DMS114 treated with DMSO at 0.1 percent for 48 hours (cell line): Measurements from ENCODE around the gene ZNF484.
"Not testable (repeated sequence)": the region's sequence is repeated elsewhere in the genome, so short reads cannot be mapped to it uniquely, and the experiment has no call there.

Source experiments
- DNase-seq: peaks from one replicate; lab custom pipeline; 2025; ENCODE audit not compliant: unreplicated experiment; lab: John Stamatoyannopoulos, UW

ZNF484 gene

DNA sequence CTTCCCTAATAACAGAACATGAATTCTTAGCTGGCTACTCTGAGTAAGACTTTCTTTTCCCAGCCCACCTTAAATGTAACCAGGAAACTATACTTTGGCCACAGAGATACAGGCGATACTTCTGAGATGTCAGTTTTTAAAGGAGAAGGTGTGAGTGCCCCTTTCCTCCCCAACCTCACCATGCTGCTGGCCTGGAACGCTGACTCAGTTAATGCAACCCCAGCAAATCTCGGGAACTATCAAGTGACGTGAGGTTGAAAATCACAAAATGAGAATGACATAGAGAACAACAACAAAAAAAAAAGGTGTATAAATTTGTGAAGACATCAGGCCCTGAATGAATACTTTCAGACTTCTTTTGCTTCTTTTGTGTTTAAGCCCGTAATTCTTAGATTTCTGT, 13.7 kb downstream of the ZNF484 start:
- DNase-seq = no peak

DNA sequence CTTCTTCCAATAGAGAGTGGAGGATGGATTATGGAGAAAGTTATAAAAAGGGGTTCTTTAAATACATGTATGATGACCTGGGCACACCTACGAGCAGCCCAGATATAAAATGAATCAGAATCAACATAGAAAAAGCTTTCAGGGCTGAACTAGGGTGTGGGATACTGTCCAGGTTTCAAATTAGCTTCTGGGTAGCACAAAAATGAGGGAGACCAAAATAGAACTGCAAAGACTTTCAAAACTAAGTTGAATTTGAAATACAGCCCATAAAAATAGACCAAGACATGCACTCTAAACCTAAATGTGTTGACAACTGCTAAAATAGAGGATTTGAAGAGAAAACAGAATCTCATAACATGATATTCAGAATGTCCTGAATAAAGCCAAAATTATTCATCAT, 17.0 kb downstream of the ZNF484 start:
- no peak for DNase-seq

DNA sequence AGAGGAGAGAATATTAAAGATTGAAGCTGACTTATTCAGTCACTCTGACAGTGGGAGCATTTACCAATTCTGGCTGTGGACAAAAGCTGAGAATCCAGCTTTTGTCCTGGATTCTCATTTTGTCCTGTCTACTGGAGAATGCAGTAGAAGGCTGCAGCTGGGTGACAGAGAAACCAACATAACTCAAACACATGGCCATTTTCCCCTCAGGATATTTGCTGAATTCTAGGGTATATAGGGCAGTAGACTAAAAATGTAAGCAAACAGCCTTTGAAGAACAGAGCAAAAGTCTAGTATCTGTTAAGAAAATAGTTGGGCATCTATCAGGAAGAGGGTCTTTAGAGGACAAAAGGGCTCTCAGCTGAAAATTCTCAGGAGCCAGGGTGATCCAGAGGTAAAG, 20.6 kb downstream of the ZNF484 start:
- no peak for DNase-seq

DNA sequence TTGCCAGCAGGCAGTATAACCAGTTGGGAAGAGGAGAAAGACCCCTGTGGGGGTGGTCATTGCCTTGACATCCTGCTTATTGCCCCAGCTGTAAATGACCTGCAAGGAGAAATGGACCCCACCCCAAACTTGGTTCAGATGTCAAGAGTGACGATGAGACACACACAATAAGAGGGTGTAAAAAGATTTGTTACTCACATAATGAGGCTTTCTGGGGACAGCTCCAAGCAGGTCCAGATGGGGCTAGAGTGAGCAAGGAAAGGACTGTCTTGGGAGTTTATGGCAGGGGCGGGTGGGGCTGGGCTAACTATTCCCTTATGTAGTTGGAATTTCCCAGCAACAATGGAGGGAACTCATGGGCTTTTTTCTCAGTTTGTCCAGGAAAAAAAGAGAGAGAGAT, 24.1 kb downstream of the ZNF484 start:
- DNase-seq = no peak

DNA sequence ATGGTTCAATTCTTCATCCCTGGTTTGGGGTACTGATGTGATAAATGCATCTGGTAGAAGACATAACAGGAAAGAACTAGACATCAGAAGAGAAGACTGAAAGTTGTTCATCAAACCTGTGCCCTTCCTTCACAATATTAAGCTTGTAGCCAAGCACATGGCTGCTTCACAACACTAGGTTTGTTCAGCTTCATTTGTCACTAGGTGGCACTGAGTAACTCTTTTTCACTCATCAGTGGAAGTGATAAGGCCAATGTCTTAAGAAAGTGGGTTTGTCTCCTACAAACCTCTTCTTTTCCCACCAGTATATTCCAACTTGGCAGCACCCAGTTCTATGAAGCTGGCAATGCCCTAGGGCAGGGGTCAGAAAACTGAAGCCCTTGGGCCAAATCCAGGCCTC, 26.9 kb downstream of the ZNF484 start:
- no peak for DNase-seq

DNA sequence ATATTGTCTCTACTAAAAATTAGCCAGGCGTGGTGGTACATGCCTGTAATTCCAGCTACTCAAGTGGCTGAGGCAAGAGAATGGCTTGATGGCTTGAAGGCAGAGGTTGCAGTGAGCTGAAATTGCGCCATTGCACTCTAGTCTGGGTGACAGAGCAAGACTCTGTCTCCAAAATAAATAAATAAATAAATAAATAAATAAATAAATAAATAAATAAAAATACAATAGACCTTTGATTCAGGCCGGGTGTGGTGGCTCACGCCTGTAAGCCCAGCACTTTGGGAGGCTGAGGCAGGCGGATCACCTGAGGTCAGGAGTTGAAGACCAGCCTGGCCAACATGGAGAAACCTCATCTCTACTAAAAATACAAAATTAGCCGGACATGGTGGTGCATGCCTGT, 29.1 kb downstream of the ZNF484 start:
- DNase-seq = not testable (repeated sequence)

DNA sequence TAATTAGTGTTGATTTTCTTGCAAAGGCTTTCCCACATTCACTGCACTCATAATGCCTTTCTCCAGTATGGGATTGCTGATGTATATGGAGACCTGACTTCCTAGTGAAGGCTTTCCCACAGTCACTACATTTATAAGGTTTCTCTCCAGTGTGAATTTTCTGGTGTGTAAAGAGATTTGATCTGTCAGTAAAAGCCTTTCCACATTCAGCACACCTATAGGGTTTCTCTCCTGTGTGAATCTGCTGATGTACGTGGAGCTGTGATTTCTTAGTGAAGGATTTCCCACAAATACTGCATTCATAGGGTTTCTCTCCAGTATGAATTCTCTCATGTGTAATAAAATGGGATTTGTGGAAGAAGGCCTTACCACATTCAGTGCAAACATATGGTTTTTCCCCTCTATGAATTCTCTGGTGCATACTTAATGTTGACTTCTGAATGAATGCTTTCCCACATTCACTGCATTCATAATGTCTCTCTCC, 31.1 kb downstream of the ZNF484 start:
- DNase-seq = no peak

DNA sequence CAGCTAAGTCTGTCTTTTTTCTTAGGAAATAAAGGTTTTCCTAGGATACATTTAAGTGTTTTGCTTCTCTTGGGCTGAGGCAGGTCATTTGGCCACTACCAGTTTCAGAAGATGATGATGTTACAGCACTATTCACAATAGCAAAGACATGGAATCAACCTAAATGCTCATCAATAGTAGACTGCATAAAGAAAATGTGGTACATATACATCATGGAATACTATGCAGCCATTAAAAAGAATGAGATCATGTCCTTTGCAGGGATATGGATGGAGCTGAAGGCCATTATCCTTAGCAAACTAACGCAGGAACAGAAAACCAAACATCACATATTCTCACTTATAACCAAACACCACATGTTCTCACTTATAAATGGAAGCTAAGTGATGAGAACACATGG, 39.4 kb downstream of the ZNF484 start:
- DNase-seq = not testable (repeated sequence)

DNA sequence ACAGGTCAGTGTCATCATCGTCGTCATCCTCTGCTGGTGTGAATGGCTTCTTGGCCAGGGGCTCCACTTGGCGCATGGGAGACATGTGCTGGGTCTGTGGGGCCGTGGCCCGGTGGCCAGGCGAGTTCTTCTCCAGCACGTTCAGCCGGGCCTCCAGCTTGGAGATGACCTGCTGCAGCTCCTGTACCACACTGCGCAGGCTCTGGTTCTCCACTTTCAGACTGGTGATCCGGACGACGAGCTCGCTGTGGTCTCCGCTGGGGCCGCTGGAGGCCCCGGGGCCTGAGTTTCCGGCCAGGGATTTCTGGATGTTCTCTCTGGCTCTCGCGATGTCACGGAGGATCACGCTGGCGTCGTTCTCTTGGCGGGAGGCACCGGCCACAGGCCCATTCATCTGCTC, 40.6 kb downstream of the ZNF484 start:
- DNase-seq = no peak

DNA sequence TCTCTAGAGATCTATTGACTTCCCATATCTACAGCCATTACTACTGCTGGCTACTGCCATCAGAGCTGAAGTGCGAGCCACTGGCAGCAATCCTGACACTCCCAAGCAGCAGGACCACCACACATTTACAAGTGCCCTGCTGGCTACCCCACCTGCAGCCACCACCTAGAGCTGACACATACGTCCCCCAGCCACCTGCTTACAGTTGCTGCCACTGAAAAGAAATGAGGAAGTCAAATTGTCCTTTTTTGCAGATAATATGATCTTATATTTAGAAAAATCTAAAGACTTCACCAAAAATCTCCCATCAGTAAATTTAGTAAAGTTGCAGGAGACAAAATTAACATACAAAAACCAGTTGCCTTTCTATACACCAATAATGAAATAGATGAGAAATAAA, 48.4 kb downstream of the ZNF484 start:
- no peak for DNase-seq

DNA sequence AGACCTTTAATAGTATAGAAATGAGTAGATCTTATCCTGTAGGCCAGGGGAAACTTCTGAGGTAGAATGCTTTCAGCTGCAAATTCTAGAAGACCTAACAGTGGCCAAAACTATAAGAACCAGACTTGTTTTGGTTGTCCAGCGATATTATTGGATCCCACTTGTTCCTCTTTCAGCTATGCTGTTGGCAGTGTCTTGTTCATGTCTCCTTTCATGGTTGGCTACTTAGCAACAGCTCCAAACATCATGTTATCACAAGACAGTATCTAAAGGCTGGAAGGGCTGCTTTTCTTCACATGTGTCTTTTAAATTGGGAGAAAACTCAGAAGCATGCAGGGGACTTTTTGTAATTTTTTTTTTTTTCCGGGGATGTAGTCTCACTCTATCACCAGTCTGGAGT, 52.8 kb downstream of the ZNF484 start:
- not testable (repeated sequence) for DNase-seq

DNA sequence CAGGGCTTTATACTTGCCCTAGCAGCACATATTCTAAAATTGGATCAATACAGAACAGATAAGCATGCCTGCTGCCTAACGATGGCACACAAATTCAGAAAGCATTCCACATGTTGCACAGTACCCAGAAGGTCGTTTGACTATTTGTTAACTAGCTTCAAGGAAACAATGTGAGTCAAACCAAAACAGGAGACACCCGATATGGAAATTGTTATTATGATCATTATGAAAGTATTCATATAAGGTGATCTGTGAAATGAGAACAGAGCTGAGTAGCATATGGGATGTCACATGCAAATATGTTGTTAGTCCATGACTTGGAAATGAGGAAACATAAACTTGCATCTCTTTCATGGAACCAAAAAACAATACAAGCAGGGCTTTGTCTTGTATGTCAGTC, 56.9 kb downstream of the ZNF484 start:
- DNase-seq = no peak

DNA sequence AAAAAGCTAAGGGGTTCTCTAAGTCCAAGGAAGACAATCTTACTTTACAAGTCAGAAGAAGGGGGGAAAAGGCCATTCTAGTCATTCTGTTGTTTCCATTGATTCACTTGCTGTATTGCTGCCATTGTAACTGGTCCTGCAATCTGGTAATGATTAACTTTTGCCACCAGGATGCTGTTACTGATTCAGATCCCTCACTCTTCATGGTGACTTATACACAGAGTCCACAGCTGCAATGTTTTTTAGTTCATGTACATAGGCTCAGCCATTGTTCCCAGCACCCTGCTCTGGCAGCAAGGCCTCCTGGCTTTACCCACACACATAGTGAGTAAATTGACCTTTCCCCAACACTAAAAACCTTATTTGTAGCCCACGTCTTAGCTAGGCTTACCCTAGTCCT, 57.9 kb downstream of the ZNF484 start:
- DNase-seq = not testable (repeated sequence)

DNA sequence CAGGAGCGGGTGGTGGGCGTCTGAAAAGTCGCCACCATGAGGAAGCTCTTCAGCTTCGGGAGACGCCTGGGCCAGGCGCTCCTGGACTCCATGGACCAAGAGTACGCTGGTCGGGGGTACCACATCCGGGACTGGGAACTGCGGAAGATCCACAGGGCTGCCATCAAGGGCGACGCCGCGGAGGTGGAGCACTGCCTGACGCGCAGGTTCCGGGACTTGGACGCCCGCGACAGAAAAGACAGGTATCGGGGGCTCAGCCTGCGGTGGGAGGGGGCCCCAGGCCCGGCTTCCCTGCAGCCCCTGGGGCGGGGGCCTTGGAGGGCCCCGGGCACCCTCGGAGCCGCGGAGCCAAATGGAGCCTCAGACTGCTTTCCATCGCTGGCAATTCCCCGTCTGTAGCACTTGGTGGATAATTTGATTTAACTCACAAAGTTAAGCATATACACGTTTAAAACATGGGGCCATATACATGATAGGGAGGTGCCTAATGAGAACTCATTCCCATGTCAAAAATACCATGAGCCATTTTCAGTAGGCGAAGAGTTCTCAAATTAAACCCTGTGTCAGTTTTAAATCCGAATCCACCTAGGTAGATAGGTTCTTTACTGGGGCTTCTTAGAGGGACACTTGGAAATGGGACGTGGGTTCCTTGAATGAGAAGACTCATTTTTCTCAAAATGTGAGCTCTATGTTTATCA, 68.1 kb downstream of the ZNF484 start:
- DNase-seq = not testable (repeated sequence)

DNA sequence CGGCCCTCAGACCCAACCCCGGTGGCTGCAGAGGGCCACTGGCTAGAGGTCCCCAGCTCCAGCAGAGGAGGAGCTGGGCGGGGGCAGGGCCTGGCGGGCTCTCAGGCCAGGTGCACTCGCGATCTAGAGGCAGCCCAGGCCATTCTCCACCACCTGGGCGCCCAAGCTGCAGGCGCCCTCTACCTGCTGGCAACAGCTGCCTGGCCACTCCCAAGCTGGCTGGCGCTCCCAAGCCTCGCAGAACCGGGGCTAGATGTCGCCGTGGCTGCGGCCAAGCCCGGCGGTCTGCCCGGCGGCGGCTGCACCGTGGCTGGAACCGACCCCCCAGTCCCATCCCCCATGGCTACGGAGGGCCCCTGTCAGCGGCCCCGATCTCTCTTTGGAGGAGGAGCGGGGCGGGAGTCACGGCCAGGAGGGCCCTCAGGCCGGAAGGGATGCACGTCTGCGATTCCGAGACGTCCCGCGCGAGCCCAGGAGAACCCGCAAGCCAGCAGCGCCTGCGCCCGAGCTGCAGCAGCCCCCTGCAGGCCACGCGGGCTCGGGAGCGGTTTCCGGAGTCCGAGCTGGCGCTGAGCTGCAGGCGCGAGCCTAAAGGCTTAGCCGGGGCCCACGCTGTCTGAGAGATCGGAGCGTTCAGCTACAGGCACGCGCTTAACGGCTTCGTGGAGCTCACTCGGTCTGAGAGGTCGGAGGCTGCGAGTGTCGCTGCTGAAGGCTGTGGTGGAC, 68.9 kb downstream of the ZNF484 start:
- DNase-seq = peak; percentile 16

DNA sequence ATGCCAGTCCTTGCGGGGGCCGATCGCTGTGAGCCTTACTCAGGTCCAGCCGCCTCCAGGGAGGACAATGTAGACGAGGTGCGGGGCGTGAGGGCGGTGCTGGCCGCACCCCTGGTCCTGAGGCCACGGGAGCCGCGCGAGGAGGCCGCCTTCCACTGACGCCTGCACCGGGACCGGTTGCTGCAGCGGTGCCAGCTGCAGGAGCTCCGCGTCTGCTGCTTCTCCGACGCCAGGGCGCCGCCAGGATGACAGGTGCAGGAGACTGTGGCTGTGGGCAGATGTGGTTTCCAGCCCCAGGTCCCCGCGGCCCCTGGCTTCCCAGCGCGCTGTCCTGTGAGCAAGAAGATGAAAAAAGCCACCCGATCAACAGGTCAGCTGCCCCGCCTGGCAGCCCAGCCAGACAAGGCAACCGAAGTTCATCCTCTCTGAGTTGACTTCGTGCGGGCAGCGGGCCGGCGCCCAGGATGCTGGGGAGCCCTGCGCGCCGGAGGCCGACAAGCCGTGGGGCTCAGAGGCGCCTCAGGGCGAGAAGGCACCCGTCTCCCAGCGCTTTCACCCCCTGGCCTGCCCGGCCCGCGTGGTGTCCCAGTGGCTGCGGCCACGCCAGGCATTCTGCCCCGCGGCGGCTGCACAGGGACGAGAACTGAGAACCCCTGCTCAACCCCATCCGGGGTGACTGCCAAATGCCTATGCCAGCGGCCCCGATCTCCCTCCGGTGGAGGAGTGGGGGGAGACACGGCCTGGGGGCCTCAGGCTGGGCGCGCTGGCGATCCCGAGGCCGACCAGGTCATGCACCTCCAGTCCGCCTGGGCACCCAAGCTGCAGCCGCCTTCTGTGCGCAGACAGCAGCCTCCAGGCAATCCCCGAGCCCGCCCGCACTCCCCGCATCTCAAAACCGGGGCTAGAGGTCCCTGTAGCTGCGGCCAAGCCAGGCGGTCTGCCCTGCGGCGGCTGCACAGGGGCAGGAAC, 69.8 kb downstream of the ZNF484 start:
- no peak for DNase-seq

DNA sequence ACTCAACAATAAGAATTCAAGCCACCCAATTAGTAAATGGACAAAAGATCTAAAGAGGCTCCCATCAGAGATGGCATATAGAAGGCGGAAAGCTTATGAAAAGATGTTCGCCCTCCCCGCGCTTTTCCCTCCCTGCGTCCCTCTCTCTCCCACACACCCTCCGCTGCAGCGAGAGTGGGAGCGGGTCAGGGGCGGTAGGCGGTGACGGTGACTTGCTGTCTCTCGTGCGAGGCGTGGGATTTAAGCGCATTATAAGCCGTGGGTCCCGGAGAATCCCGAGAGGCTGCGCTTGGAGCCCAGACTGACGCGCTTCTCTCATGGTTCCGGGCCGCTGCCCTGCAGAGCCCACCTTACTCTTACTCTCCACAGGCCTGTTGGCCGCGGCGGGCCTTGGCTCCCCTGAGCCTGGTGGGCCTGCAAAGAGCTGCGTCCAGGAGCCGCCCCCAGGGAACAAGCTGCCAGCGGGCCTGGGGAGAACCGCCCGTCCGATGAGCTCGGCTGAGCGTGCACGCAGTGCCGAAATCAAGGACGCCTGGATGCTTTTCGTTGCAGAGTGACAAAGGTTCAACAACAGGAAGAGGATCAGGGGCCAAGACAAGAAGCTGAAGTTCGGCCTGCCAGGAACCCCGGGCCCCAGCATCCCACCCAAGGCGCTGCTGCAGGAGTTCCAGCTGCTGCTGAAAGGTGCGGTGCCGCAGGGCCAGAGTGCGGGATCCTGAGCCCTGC, 70.6 kb downstream of the ZNF484 start:
- no peak for DNase-seq

DNA sequence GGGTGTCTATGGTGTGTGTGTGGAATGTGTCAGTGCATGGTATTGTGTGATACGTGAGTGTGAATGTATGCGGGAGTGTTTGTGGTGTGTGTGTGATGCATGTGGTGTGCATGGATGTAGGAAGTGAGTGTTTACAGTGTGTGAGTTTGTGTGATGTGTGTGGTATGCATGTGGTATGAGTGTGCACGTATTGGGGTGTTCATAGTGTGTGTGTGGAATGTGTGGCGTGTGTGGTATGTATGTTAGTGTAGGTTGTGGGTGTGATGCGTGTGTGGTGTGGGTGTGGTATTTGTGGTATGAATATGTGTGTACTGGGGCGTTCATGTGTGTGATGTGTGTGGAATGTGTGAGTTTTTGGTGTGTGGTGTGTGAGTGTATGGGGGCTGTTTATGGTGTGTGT, 73.1 kb downstream of the ZNF484 start:
- no peak for DNase-seq

DNA sequence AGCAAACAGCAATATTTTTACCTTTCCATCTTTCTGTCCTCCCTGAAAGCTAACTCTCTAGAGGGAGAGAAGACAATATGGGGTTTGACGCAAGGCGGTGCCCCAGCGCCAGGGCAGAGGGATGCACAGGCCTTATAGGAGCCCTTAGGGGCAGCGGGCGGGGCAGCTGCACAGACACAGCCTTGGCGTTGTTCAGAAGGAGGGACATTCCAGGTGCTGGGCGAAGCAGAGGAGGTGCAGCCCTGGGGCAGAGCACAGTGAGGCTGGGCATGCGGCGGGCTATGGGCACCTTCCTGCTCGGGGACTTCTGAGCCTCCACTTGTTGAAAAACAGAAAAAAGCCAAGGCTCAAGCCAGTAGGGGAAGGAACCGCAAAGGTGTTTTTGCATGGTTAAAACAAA, 79.5 kb downstream of the ZNF484 start:
- no peak for DNase-seq

DNA sequence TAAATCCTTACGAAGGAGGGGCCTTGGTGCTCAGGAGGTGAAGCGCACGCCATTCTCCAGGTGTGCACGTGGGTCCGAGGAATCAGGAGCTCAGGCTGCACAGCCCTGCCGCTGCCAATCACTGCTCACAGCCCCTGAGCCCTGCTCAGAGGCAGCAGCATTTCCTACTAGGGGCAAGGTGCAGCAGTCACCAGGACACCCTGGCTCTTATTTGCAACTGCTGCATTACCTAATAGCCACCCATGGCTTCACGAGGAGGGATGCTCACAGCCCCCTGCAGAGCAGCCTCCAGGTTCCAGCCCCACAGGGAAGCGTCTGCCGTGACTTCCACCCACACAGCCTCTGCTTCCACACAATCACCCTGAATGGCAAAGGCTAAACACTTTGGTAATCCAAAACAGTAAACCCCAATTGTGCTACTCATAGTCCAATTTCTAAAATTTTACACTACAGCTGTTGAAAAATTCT, 81.5 kb downstream of the ZNF484 start:
- not testable (repeated sequence) for DNase-seq
